ENCODE measurements around the gene TMEM138.

The TMEM138 gene

GRCh38 chr11:61411589-61411988 lies 49.4 kb downstream of the TMEM138 start:
- DNase-seq: no peak

- no peak for DNase-seq
These were observed 51.3 kb downstream of the TMEM138 start for GRCh38 chr11:61413496-61413895.

GRCh38 chr11:61414547-61414946 lies 52.4 kb downstream of the TMEM138 start:
- DNase-seq: no peak

- DNase-seq: no peak
These were observed 53.2 kb downstream of the TMEM138 start for GRCh38 chr11:61415381-61415780.

- no peak for DNase-seq
These were observed 54.8 kb downstream of the TMEM138 start for GRCh38 chr11:61416941-61417340.

GRCh38 chr11:61417670-61418069 lies 55.5 kb downstream of the TMEM138 start:
- no peak for DNase-seq

- DNase-seq: no peak
These were observed 56.0 kb downstream of the TMEM138 start for GRCh38 chr11:61418136-61418535.
